Embryonic facial prominence (tissue), 1 donor: Measurements from ENCODE around the gene MOSMO.
"Not testable (repeated sequence)": the region's sequence is repeated elsewhere in the genome, so short reads cannot be mapped to it uniquely, and the experiment has no call there.

ENCODE experiments used
- DNase-seq: peaks from one replicate; pipeline ENCODE4 v3.0.0-alpha.2; 2016; ENCODE audit errors: extremely low spot score

MOSMO gene

GRCh38 chr16:22092143-22092933, 84.4 kb downstream of the MOSMO start, which contains the start of gene VWA3A:
Gene VWA3A (plus strand): TSS chr16:22092541. CDS start chr16:22092638, 97 bp downstream.
- DNase-seq = no peak

GRCh38 chr16:22093331-22093730, 85.4 kb downstream of the MOSMO start:
- no peak for DNase-seq

DNA sequence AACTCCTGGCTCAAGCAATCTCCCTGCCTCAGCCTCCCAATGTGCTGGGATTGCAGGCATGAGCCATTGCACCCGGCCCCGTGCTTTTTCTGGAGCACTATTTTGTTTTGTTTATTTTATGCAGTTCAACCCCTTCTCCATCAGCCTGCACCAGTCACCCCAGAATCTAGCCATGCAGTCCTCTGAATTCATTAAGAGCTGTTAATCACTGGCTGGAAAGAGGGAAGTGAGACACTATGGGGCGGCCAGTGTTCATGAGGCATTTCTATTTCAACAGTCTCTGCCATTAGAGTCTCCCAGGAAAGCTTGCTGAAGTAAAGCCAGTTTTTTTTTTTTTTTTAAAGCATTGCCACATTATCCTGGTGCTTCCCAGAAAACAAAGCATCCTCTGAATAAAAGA, 86.1 kb downstream of the MOSMO start:
- DNase-seq = no peak

DNA sequence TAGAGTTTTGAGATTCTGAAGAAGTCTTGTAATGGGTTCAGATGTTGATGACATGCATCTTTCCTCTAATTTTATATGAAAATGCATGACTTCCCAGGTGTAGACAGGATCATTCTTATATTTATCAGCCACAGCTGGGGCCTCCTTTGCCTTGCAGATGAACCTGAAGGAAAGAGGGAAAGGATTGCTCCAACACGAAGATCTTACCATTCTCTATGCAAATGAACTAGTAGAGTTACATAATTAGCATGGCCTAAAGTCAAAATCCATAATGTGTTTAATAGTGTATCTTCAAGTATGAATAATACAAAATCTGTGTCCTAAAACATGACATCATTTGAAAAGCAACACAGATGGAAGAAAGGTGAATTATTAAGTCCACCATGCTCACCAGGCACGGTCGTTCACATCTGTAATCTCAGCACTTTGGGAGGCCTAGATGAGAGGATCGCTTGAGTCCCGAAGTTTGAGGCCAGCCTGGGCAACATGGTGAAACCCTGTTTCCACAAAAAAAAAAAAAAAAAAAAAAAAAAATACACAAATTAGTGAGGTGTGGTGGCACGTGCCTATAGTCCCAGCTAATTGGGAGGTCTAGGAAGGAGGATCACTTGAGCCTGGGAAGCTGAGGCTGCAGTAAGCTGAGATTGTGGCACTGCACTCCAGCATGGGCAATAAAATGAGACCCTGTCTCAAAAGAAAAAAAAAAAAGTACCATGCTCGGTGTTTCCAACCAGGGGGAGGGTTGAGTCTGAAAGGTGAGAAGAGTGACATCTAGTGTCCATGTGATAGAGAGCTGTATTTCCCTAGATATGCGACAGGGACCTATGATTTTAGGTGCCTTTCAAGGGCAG, 90.7 kb downstream of the MOSMO start:
- no peak for DNase-seq

DNA sequence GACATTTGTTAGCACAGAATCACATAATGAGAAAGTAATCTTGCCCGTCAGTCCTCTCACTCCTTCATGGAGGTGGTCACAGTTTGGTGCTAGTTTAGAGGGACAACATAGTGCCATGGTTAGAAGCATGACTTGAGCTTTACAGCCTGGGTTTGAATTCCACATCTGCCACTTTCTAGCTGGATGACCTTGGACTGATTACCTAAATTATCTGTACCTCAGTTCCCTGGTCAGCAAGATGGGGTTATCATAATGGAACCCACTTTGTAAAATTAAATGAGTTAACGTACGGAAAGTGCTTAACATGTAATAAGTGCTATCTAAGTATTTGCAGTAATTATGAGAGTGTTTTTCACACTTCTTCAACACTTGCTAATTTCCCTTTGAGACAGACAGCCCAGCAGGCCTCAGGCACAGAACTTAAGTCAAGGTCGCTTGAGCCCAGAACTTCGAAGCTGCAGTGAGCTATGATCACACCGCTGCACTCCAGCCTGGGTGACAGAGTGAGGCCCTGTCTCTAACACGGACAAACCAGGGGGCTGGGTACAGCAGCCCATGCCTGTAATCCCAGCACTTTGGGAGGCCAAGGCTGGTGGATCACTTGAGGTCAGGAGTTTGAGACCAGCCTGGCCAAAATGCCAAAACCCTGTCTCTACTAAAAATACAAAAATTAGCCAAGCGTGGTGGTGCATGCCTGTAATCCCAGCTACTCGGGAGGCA, 91.5 kb downstream of the MOSMO start:
- no peak for DNase-seq

GRCh38 chr16:22103441-22103840, 95.5 kb downstream of the MOSMO start:
- DNase-seq = no peak

GRCh38 chr16:22109258-22109898, 101.5 kb downstream of the MOSMO start:
- no peak for DNase-seq

DNA sequence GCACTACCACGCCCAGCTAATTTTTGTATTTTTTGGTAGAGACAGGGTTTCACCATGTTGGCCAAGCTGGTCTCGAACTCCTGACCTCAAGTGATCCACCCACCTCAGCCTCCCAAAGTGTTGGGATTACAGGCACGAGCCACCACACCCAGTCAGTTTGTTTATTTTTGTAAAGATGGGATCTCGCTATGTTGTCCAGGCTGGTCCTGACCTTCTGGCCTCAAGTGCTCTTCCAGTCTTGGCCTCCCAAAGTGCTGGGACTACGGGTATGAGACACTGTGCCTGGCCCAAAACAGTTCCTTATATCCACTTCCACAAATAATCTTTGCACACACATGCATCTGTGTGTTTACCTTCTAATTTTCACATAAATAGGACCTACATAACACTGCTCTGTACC, 103.7 kb downstream of the MOSMO start:
- DNase-seq = not testable (repeated sequence)

- DNase-seq = no peak
Measured at GRCh38 chr16:22116095-22116700, 108.3 kb downstream of the MOSMO start.

GRCh38 chr16:22117609-22118008, 109.7 kb downstream of the MOSMO start:
- no peak for DNase-seq

DNA sequence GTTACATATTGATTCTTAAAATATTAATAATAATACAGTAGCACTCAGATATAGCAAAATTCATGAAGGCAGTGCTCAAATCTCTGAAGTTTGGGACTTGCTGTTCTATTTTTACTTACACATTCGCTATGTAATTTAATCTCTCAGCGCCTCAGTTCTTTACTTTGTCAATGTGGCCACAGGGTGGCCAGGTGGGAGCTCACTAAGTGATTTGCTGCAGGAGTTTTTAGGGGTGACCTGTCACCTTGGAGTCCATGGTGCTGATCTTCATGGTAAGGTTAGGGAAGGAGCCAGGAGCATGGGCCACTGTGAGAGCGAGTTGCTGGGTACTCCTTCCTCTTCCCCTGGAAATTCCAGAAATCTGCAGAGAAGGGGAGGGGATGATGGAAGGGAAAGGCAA, 112.5 kb downstream of the MOSMO start:
- DNase-seq = no peak

DNA sequence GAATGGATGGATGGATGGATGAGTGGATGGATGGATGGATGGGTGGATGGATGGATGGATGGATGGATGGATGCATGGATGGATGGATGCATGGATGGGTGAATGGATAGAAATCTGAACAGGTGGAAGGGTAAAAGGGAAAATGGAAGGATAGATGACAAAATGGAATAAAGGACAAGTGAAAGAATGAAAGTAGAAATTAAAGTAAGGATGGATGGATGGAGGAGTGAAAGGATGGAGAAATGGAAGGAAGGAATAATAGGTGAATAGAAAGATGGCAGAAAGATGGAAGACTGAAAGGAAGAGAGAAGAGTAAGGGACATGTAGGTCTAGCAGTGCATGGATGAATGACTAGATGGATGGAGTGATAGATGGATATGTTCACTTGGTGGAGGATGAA, 114.3 kb downstream of the MOSMO start:
- no peak for DNase-seq

GRCh38 chr16:22123146-22123545, 115.2 kb downstream of the MOSMO start:
- no peak for DNase-seq

- DNase-seq = no peak
Measured at GRCh38 chr16:22123759-22124490, 116.0 kb downstream of the MOSMO start.

DNA sequence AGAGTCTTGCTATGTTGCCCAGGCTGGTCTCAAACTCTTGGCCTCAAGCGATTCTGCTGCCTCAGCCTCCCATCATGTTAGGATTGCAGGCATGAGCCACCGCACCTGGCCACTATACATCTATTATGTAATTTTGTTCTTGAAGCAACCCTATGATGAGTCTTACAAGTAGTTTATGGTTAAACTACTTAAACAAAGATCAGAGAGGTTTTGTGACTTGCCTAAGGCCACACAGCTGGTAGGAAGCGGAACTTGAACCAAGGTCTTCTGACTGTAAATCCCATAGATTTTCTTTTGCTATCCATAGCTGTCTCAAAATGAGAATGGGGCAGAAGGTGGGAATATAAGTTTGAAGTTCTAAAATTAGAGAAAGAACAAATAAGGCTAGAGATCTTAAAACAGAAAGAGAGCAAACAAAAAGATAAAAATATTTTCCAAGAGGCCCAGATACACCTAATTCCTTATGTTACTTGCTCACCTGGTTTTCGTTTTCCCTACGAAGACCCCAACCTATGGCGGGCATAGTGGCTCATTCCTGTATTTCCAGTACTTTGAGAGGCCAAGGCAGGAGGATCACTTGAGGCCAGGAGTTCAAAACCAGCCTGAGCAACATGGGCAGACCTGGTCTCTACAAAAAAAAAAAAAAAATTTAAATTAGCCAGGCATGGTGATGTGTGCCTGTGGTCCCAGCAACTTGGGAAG, 116.8 kb downstream of the MOSMO start:
- DNase-seq = no peak

DNA sequence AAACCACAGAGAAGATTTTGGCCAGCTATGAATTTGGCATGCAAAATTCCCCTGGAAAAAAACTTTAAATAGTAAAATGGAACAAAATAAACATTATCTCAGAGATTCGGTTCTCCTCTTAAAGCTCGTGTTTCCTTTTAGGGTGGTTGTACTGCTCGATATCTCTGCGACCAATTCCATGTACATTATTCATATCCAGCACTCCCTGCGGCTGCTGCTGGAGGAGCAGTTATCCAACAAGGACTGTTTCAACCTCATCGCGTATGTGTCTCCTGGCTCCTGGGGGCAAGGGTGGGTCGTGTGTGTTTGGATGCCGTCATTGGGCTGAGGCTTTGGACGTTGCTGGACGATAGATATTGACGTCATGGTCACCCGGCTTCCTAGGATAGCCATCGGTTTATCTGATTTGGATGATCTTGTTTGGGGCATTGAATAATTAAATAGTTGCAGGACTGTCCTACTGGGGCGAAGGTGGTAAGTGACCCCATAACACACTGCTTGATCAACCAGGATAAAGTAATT, 118.2 kb downstream of the MOSMO start:
- DNase-seq = no peak

DNA sequence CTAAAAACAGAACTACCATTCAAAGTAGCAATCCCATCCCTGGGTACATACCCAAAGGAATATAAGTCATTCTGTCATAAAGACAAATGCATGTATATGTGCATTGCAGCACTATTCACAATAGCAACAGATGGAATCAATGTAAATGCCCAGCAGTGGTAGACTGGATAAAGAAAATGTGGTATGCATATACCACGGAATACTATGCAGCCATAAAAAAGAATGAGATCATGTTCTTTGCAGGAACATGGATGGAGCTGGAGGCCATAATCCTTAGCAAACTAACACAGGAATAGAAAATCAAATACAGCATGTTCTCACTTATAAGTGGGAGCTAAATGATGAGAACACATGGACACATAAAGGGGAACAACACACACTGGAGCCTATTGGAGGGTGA, 120.6 kb downstream of the MOSMO start:
- DNase-seq = not testable (repeated sequence)

- no peak for DNase-seq
Measured at GRCh38 chr16:22130528-22130927, 122.6 kb downstream of the MOSMO start.

DNA sequence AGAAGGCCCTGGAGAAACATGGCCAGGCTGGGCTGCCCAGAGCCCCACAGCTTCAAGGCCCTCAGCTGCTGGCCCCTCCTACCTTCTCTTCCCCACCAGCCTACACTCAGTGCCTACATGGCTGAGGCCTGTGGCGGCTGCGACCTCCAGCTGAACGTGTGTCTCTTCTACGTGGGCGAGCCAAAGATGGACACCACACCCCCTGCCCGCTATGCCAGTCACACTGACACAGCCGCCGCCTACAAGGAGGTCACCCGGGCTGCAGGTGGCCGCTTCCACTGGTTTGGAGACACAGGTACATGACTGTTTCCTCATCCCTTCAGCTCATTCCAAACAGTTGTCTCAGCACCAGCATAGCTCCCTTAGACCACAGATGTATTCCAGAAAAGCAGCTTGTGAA, 124.9 kb downstream of the MOSMO start:
- no peak for DNase-seq
